AG09319 (cell line): ENCODE measurements around the gene ALDH8A1.

ENCODE experiments used
- DNase-seq: peaks from one replicate; pipeline ENCODE4 v3.0.0-alpha.2; 2010; ENCODE audit warnings: low read depth; ENCODE audit errors: extremely low read depth
- TF ChIP-seq, protein P1 (sequence below): IDR thresholded peaks from 2 replicates; pipeline ENCODE4 v1.5.1; 2011; ENCODE audit warnings: low read depth, mild to moderate bottlenecking, inconsistent platforms, low read length, moderate library complexity

ALDH8A1 gene

DNA sequence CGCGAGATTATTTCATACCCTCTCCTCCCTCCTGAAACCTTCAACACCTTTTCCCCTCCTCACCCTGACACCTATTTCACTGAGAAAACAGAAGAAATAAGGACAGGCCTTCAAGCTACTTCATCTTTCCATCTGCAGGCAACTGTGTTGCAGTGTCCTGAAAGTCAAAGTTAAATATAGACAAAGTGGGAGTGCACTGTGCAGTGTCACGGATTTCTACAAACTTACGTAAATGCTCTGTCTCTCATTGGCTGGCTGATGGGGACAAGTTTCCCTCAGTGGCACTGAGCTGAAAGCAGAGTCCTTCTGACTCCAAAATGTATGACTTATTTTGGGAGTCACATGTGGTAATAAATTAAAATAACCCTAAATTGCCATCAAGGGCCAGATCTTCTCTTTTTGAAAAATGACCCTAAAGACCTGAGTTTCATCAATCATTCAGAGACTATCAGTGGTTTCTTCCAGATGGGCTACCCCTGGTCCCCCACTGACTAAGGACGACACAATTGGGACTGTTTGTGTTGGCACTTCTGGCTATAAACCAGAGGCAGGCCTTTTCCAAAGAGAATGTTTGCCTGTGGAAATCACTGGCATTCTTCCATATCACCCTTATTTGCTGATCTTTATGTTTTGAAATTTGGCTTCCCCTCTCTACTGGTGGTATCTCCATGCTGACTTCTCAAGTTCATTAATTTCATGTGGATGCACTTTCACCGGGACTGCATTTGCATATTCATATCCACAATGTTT is 21.6 kb downstream of the ALDH8A1 start:
- TF ChIP-seq, protein P1, sequence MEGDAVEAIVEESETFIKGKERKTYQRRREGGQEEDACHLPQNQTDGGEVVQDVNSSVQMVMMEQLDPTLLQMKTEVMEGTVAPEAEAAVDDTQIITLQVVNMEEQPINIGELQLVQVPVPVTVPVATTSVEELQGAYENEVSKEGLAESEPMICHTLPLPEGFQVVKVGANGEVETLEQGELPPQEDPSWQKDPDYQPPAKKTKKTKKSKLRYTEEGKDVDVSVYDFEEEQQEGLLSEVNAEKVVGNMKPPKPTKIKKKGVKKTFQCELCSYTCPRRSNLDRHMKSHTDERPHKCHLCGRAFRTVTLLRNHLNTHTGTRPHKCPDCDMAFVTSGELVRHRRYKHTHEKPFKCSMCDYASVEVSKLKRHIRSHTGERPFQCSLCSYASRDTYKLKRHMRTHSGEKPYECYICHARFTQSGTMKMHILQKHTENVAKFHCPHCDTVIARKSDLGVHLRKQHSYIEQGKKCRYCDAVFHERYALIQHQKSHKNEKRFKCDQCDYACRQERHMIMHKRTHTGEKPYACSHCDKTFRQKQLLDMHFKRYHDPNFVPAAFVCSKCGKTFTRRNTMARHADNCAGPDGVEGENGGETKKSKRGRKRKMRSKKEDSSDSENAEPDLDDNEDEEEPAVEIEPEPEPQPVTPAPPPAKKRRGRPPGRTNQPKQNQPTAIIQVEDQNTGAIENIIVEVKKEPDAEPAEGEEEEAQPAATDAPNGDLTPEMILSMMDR, result no peak
- no peak for DNase-seq

DNA sequence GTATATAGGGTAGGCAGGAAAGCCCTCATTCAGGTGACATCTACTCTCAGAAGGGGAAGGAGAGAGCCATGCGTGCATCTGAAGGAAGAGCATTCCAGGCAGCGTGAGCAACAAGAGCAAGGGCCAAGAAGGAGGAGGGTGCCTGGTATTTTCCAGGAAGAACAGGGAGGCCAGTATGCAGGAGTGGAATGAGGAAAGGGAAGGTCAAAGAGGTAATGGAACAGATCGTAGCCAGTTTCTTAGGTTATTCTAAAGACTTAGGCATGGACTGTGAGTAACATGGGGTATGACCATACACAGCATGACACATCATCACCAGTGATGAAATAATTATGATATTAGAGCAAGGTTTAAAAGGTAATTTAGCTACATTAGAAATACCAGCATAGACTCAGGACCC is 24.1 kb downstream of the ALDH8A1 start:
- no peak for DNase-seq
- TF ChIP-seq, protein P1, result no peak

DNA sequence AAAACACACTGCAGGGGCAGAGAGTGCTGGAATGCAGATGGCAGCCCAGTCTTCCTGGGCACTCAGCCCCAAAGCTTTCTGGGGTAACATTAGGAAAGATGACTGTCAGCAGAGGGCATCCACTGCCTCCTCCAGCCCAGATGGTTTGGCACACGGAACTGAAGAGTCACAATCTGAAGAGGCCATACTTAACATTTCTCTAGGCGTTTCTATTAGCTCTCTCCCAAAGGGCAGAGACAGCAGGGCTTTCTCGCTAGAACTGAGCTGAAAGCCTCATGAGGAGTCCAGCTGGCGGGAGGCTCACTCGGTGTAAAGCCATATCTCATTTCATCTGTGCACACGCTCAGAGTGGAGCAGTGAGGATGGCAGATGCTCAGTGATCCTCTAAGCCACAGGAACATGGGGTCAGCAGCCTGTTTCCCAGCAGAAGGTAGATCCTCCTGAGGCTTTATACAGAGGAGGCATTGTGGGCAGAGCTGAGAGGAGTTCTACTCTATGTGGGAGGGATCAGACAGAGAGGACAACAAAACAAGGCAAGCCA is 28.1 kb downstream of the ALDH8A1 start:
- DNase-seq, result no peak
- TF ChIP-seq, protein P1, result no peak

DNA sequence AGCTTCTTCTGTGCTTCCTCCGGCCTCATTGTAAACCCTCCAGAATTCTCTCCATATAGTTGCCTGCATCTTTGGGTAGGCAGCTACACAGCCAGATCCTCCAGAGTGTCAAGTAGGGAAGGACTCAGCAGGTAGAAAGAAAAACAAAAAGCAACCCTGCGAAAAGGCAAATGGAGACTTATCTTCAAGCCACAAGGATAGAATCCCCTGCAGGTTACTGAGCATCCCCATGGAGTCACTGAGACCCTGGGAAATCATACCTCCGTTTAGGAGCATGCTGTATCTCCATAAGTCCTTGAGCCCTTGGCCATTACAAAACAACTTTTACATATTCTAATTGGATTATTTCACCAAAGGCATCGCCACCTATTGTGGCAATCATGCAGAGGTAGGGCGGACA is 28.6 kb downstream of the ALDH8A1 start:
- TF ChIP-seq, protein P1, result no peak
- DNase-seq, result no peak

DNA sequence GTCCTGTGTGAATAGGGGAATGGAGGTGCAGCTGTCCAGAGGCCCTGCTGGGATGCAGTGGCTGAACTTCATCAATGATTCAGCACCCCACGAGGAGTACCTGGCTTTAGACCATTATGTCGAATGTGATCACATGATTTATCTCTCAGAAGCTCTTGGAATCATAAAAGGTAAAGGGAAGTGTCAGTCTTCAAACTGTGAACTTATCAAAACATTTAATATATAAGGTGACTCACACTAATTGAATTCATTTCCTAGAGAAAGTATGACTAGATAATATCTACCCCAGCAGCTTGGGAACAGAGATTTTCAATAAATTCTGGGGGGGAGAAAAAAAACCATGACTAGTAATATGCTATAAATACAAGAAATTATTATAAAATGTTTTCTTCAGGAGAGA is 29.5 kb downstream of the ALDH8A1 start:
- TF ChIP-seq, protein P1, result no peak

DNA sequence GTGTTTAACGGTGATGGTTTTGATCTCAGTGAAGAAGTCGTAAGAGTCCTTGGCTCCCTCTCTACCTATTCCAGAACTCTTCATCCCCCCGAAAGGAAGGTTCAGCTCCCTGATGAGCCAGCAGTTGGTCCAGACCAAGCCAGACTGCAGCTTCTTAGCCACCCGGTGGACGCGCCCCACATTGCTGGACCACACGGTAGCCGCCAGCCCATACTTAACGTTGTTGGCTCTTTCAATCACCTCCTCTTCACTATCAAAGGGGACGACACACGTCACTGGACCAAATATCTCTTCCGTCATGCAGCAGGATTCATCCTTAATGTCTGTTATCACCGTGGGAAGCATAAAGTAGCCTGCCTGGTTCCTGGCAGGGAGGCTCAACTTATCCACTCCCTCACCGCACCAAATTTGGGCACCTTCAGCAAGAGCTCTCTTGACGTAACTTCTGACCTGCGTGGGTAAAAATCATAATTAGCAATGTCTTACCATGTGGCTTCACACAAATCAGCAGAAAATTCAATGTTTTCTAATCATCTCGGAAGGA is 31.4 kb downstream of the ALDH8A1 start:
- TF ChIP-seq, protein P1, result no peak
- DNase-seq, result no peak

More for the DNA sequence above, 29.5 kb downstream of the ALDH8A1 start:
- DNase-seq, result no peak

DNA sequence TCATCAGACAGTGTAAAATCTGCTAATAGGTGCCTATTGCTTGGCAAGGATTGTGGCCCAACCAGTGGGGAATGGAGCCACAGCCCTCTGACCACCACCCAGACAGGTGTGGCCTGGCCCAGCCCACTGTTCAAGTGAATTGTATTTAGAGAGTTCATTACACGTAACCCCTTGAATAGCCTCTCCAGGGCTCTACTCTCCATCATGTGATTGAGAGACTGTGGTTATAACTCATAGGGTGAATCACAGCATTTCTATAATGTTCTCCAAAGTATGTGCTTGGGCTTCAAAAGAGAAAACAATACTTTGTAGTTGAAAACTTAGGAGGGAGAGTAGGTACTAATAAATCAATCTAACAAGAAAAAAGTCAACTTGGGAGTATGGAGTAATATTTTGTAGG is 38.4 kb downstream of the ALDH8A1 start:
- no peak for DNase-seq
- TF ChIP-seq, protein P1, result no peak
